GM12892 (cell line): Measurements from ENCODE around the gene EXOC6B.
"Not testable (repeated sequence)": the region's sequence is repeated elsewhere in the genome, so short reads cannot be mapped to it uniquely, and the experiment has no call there.

Experiments used
- DNase-seq: peaks from one replicate; pipeline ENCODE4 v3.0.0; 2011; ENCODE audit not compliant: insufficient read length
- FAIRE-seq: peaks from 2 replicates; lab custom pipeline; 2011; peaks lifted over from hg19 to GRCh38; lab: Jason Lieb, UNC
- POLR2A ChIP-seq: IDR thresholded peaks from 2 replicates; pipeline ENCODE4 v1.6.1; 2011; ENCODE audit warnings: low read depth, low read length, control low read depth
- POLR2AphosphoS5 ChIP-seq: IDR thresholded peaks from 2 replicates; pipeline ENCODE4 v1.6.1; 2011; ENCODE audit warnings: low read depth, low read length, control low read depth
- TAF1 ChIP-seq: IDR thresholded peaks from 2 replicates; pipeline ENCODE4 v1.6.1; 2011; ENCODE audit warnings: low read depth, mild to moderate bottlenecking, control low read depth, low read length, borderline replicate concordance

Gene EXOC6B

GRCh38 chr2:72612614-72613160 lies 213.1 kb downstream of the EXOC6B start:
- no peak for DNase-seq
- no peak for TF ChIP-seq POLR2A
- TF ChIP-seq POLR2AphosphoS5: no peak
- no peak for TF ChIP-seq TAF1
- FAIRE-seq: no peak

GRCh38 chr2:72607189-72607588 lies 218.6 kb downstream of the EXOC6B start:
- TF ChIP-seq POLR2A (no peak), POLR2AphosphoS5 (no peak), TAF1 (no peak)
- DNase-seq (no peak), FAIRE-seq (no peak)

GRCh38 chr2:72605836-72606442 lies 219.9 kb downstream of the EXOC6B start:
- no peak for FAIRE-seq
- TF ChIP-seq TAF1: no peak
- TF ChIP-seq POLR2AphosphoS5: no peak
- no peak for TF ChIP-seq POLR2A
- no peak for DNase-seq

- no peak for FAIRE-seq
- no peak for TF ChIP-seq POLR2A
- TF ChIP-seq POLR2AphosphoS5: no peak
- no peak for TF ChIP-seq TAF1
- DNase-seq: no peak
Measured at GRCh38 chr2:72604468-72604867, 221.4 kb downstream of the EXOC6B start.

GRCh38 chr2:72603481-72603880 lies 222.4 kb downstream of the EXOC6B start:
- FAIRE-seq (peak; percentile 24), DNase-seq (no peak)
- TF ChIP-seq TAF1: no peak
- no peak for TF ChIP-seq POLR2A
- no peak for TF ChIP-seq POLR2AphosphoS5

GRCh38 chr2:72602711-72603110 lies 223.1 kb downstream of the EXOC6B start:
- TF ChIP-seq POLR2AphosphoS5 (no peak), POLR2A (no peak), TAF1 (no peak)
- DNase-seq (no peak), FAIRE-seq (no peak)

GRCh38 chr2:72602095-72602494 lies 223.7 kb downstream of the EXOC6B start:
- no peak for DNase-seq
- TF ChIP-seq POLR2AphosphoS5: no peak
- no peak for FAIRE-seq

- not testable (repeated sequence) for DNase-seq, FAIRE-seq
Measured at GRCh38 chr2:72583836-72584235, 242.0 kb downstream of the EXOC6B start.

- DNase-seq (no peak), FAIRE-seq (no peak)
- TF ChIP-seq TAF1 (no peak), POLR2AphosphoS5 (no peak), POLR2A (no peak)
Measured at GRCh38 chr2:72583376-72583775, 242.5 kb downstream of the EXOC6B start.

- FAIRE-seq: no peak
- DNase-seq: no peak
- TF ChIP-seq POLR2A: no peak
- TF ChIP-seq POLR2AphosphoS5: no peak
- no peak for TF ChIP-seq TAF1
Measured at GRCh38 chr2:72581560-72582181, 244.2 kb downstream of the EXOC6B start.

- FAIRE-seq (no peak), DNase-seq (no peak)
- TF ChIP-seq TAF1 (no peak), POLR2A (no peak), POLR2AphosphoS5 (no peak)
Measured at GRCh38 chr2:72579591-72580180, 246.1 kb downstream of the EXOC6B start.

- TF ChIP-seq TAF1 (no peak), POLR2AphosphoS5 (no peak), POLR2A (no peak)
- FAIRE-seq (no peak), DNase-seq (no peak)
Measured at GRCh38 chr2:72576861-72577260, 249.0 kb downstream of the EXOC6B start.

GRCh38 chr2:72576459-72576858 lies 249.4 kb downstream of the EXOC6B start:
- TF ChIP-seq TAF1 (no peak), POLR2AphosphoS5 (no peak), POLR2A (no peak)
- DNase-seq (no peak), FAIRE-seq (no peak)
